ENCODE results near the gene SOX14. TPM values are rescaled to one million over a fixed set of nuclear protein-coding genes. Genes with fewer than 3 reads are reported as not detected.

SOX14 gene
- total RNA-seq, 4 donors from 2014 or later, result not detected

- Histone ChIP-seq H3K27ac (no peak overlapping the region), H3K4me3 (replicated peaks in 1 of 3) (no peak overlapping the region), H3K9me3 (no peaks in the 10 kb centered on the region), H3K36me3 (no peaks in the 10 kb centered on the region), H3K27me3 (no peaks in the 10 kb centered on the region), H3K4me1 (no peaks in the 10 kb centered on the region)
- DNase-seq, result no peak
- intact Hi-C loops (cut with DNase I), result no loop called here
- WGBS, 2 donors, result 85 to 86% methylated on average over 2 of the region's 2 CpGs
- TF ChIP-seq POLR2A (IDR thresholded peaks at IDR 0.05), result no peak
- TF ChIP-seq, protein P1, sequence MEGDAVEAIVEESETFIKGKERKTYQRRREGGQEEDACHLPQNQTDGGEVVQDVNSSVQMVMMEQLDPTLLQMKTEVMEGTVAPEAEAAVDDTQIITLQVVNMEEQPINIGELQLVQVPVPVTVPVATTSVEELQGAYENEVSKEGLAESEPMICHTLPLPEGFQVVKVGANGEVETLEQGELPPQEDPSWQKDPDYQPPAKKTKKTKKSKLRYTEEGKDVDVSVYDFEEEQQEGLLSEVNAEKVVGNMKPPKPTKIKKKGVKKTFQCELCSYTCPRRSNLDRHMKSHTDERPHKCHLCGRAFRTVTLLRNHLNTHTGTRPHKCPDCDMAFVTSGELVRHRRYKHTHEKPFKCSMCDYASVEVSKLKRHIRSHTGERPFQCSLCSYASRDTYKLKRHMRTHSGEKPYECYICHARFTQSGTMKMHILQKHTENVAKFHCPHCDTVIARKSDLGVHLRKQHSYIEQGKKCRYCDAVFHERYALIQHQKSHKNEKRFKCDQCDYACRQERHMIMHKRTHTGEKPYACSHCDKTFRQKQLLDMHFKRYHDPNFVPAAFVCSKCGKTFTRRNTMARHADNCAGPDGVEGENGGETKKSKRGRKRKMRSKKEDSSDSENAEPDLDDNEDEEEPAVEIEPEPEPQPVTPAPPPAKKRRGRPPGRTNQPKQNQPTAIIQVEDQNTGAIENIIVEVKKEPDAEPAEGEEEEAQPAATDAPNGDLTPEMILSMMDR (IDR thresholded peaks at IDR 0.05), result no peak
These were observed 20.5 kb upstream of the SOX14 start for GRCh38 chr3:137743608-137744007.

GRCh38 chr3:137746808-137747207 is 17.3 kb upstream of the SOX14 start:
- intact Hi-C loops (cut with DNase I), result no loop called here
- WGBS, 2 donors, result 40 to 48% methylated on average over 3 of the region's 3 CpGs
- no peaks in the 10 kb centered on the region for H3K9me3 ChIP-seq
- no peaks in the 10 kb centered on the region for H3K27me3 ChIP-seq
- H3K4me3 ChIP-seq (replicated peaks in 1 of 3), result no peak overlapping the region
- no peaks in the 10 kb centered on the region for H3K36me3 ChIP-seq
- no peak overlapping the region for H3K27ac ChIP-seq
- no peaks in the 10 kb centered on the region for H3K4me1 ChIP-seq
- DNase-seq, result no peak
- TF ChIP-seq POLR2A (IDR thresholded peaks at IDR 0.05), result no peak
- TF ChIP-seq, protein P1 (IDR thresholded peaks at IDR 0.05), result no peak

- H3K36me3 ChIP-seq, result no peaks in the 10 kb centered on the region
- intact Hi-C loops (cut with DNase I), result no loop called here
These were observed 4.6 kb upstream of the SOX14 start for GRCh38 chr3:137759505-137759904.

DNA sequence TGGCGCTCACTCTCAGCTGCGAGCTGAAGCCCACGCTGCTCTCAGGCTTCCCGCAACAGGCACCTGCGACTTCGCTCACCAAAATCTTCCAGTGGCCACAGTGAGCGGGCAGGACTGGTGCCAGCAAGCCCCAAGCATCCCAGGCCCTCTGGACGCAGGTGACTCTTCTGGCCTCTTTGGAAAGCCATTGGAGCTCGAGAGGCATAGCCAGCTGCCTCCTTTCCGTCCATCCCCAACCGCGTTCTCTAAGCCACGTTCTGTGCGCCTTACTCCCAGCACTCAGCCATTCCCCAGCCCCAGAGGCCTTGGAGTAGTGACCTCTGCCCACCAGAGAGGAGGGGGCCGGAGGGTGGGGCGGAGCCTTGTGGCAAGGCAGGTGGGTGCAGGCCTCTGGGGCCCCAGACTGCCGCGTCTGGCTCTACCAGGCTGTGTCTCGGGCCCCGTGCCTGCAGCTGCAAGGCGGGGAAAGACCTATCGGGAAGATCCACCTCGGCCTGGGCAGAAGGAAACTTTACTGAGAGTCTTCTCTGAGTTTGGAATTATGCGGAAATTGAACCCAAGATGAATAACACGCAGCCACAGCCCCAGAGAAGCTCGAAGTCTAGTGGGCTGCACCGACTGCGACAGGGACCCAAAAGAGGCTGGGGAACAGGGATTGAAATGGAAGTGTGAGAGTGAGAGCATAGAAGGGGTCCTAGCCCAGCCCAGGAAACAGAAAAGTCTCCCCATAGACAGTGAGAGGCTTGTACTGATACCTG is 3.6 kb upstream of the SOX14 start:
- no peaks in the 10 kb centered on the region for H3K9me3 ChIP-seq
- no peaks in the 10 kb centered on the region for H3K36me3 ChIP-seq
- H3K27me3 ChIP-seq, result peaks cover 11% of the 10 kb centered on the region
- no peak overlapping the region for H3K27ac ChIP-seq
- intact Hi-C loops (cut with DNase I), result no loop called here
- peaks cover 0 to 22% of the 10 kb centered on the region in 2 donors for H3K4me1 ChIP-seq
- H3K4me3 ChIP-seq (replicated peaks in 1 of 3), result no peak overlapping the region
- TF ChIP-seq POLR2A (IDR thresholded peaks at IDR 0.05), result no peak
- TF ChIP-seq, protein P1 (IDR thresholded peaks at IDR 0.05), result no peak
- no peak for DNase-seq
- WGBS, 2 donors, result 3 to 4% methylated on average over 16 to 28 of the region's 28 CpGs

More at GRCh38 chr3:137759505-137759904, 4.6 kb upstream of the SOX14 start:
- H3K27ac ChIP-seq, result no peak overlapping the region
- H3K9me3 ChIP-seq, result no peaks in the 10 kb centered on the region
- no peak for DNase-seq
- H3K27me3 ChIP-seq, result peaks cover 3% of the 10 kb centered on the region
- WGBS, 2 donors, result 26 to 29% methylated on average over 8 of the region's 8 CpGs
- TF ChIP-seq POLR2A (IDR thresholded peaks at IDR 0.05), result no peak
- TF ChIP-seq, protein P1 (IDR thresholded peaks at IDR 0.05), result no peak
- peaks cover 0 to 16% of the 10 kb centered on the region in 2 donors for H3K4me1 ChIP-seq
- no peak overlapping the region for H3K4me3 ChIP-seq (replicated peaks in 1 of 3)

- intact Hi-C loops (cut with DNase I), result no loop called here
- no peaks in the 10 kb centered on the region for H3K36me3 ChIP-seq
- H3K27me3 ChIP-seq, result peaks cover 12% of the 10 kb centered on the region
- H3K4me3 ChIP-seq (replicated peaks in 1 of 3), result no peak overlapping the region
- no peak for DNase-seq
- H3K27ac ChIP-seq, result no peak overlapping the region
- H3K9me3 ChIP-seq, result no peaks in the 10 kb centered on the region
- peaks cover 0 to 22% of the 10 kb centered on the region in 2 donors for H3K4me1 ChIP-seq
- WGBS, 2 donors, result 3 to 4% methylated on average over 21 to 24 of the region's 24 CpGs
- no peak for TF ChIP-seq POLR2A (IDR thresholded peaks at IDR 0.05)
- TF ChIP-seq, protein P1 (IDR thresholded peaks at IDR 0.05), result no peak
These were observed 3.0 kb upstream of the SOX14 start for GRCh38 chr3:137761099-137761562.

Data from thyroid gland (tissue), 4 donors.